HL-60 (cell line): ENCODE measurements around the gene RB1.

Experiments
- DNase-seq, 2 experiments: peaks; one replicate each; pipeline ENCODE4 v3.0.0-alpha.2; 2010 to 2020; ENCODE audit warnings: low read depth in 1 of 2, low spot score in 1 of 2
- H3K27ac ChIP-seq: fragments of 250-450 bp; sonication (Bioruptor Pico); replicated peaks from 2 replicates; pipeline ENCODE4 v1.5.1; 2020; ENCODE audit warnings: mild to moderate bottlenecking, moderate library complexity
- H3K27me3 ChIP-seq: fragments of 250-450 bp; sonication (Bioruptor Pico); 2 replicates; pipeline ENCODE4 v1.5.1; 2021; ENCODE audit warnings: mild to moderate bottlenecking, moderate library complexity; ENCODE audit not compliant: insufficient read depth, poor library complexity, severe bottlenecking
- H3K4me3 ChIP-seq: replicated peaks from 2 replicates; pipeline ENCODE4 v1.5.1; 2011; ENCODE audit warnings: mild to moderate bottlenecking, control low read depth, low read length; ENCODE audit not compliant: insufficient read depth
- GABPA ChIP-seq: IDR thresholded peaks from 2 replicates; pipeline ENCODE4 v1.6.1; 2012; ENCODE audit warnings: low read depth
- POLR2AphosphoS5 ChIP-seq: IDR thresholded peaks from 2 replicates; pipeline ENCODE4 v1.6.1; 2012; ENCODE audit warnings: low read depth
- SPI1 ChIP-seq: IDR thresholded peaks from 2 replicates; pipeline ENCODE4 v1.6.1; 2012; ENCODE audit warnings: low read depth, mild to moderate bottlenecking, borderline replicate concordance
- TF ChIP-seq, protein P1 (sequence below): IDR thresholded peaks from one replicate; pipeline ENCODE4 v1.5.1; 2011; ENCODE audit warnings: low read length, control low read depth, inconsistent platforms; ENCODE audit not compliant: insufficient read depth
- TF ChIP-seq, protein P2 (sequence below): IDR thresholded peaks from 2 replicates; pipeline ENCODE4 v1.6.1; 2012; ENCODE audit warnings: low read depth; ENCODE audit not compliant: insufficient replicate concordance

RB1 gene

DNA sequence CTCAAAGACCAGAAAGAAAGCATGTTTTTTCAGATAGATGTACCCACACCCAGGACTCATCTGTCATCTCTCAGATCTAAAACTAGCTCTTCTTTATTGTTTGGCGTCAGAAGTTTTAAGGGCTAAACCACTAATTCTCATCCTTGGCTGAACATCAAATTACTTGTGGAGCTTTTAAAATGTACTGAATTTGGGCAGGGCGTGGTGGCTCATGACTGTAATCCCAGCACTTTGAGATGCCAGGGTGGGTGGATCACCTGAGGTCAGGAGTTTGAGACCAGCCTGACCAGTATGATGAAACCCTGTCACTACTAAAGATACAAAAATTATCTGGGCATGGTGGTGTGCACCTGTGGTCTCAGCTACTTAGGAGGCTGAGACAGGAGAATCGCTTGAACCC, 181.9 kb downstream of the RB1 start:
- no peak overlapping the region for H3K27ac ChIP-seq
- TF ChIP-seq SPI1 (no peak), GABPA (no peak), POLR2AphosphoS5 (no peak)
- TF ChIP-seq, protein P1, sequence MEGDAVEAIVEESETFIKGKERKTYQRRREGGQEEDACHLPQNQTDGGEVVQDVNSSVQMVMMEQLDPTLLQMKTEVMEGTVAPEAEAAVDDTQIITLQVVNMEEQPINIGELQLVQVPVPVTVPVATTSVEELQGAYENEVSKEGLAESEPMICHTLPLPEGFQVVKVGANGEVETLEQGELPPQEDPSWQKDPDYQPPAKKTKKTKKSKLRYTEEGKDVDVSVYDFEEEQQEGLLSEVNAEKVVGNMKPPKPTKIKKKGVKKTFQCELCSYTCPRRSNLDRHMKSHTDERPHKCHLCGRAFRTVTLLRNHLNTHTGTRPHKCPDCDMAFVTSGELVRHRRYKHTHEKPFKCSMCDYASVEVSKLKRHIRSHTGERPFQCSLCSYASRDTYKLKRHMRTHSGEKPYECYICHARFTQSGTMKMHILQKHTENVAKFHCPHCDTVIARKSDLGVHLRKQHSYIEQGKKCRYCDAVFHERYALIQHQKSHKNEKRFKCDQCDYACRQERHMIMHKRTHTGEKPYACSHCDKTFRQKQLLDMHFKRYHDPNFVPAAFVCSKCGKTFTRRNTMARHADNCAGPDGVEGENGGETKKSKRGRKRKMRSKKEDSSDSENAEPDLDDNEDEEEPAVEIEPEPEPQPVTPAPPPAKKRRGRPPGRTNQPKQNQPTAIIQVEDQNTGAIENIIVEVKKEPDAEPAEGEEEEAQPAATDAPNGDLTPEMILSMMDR, result no peak
- TF ChIP-seq, protein P2, sequence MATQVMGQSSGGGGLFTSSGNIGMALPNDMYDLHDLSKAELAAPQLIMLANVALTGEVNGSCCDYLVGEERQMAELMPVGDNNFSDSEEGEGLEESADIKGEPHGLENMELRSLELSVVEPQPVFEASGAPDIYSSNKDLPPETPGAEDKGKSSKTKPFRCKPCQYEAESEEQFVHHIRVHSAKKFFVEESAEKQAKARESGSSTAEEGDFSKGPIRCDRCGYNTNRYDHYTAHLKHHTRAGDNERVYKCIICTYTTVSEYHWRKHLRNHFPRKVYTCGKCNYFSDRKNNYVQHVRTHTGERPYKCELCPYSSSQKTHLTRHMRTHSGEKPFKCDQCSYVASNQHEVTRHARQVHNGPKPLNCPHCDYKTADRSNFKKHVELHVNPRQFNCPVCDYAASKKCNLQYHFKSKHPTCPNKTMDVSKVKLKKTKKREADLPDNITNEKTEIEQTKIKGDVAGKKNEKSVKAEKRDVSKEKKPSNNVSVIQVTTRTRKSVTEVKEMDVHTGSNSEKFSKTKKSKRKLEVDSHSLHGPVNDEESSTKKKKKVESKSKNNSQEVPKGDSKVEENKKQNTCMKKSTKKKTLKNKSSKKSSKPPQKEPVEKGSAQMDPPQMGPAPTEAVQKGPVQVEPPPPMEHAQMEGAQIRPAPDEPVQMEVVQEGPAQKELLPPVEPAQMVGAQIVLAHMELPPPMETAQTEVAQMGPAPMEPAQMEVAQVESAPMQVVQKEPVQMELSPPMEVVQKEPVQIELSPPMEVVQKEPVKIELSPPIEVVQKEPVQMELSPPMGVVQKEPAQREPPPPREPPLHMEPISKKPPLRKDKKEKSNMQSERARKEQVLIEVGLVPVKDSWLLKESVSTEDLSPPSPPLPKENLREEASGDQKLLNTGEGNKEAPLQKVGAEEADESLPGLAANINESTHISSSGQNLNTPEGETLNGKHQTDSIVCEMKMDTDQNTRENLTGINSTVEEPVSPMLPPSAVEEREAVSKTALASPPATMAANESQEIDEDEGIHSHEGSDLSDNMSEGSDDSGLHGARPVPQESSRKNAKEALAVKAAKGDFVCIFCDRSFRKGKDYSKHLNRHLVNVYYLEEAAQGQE, result no peak
- H3K27me3 ChIP-seq, result no peaks in the 10 kb centered on the region
- DNase-seq, result no peak
- H3K4me3 ChIP-seq, result no peak overlapping the region

DNA sequence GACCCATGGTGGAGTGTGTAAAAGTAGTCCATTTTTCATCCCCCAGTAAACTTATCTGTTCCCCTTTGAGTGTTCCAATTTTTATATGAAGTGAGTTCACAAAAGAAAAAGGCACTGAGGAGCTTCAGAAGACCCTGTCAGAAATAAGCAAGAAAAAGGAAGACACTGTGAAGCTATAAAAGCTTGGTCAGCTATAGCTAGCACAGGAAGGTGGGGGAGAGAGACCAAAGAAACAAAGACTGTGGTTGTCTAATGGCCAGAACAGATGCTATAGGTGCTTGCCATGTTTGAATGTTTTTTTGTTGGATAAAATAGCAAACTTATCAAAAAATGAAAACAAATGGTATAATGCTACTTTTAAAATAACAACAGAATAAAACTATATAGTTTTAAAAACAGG, 182.8 kb downstream of the RB1 start:
- no peaks in the 10 kb centered on the region for H3K27me3 ChIP-seq
- DNase-seq, result no peak
- no peak overlapping the region for H3K4me3 ChIP-seq
- no peak overlapping the region for H3K27ac ChIP-seq
- TF ChIP-seq GABPA, result no peak
- no peak for TF ChIP-seq SPI1
- TF ChIP-seq POLR2AphosphoS5, result no peak
- TF ChIP-seq, protein P1, result no peak
- TF ChIP-seq, protein P2, result no peak

DNA sequence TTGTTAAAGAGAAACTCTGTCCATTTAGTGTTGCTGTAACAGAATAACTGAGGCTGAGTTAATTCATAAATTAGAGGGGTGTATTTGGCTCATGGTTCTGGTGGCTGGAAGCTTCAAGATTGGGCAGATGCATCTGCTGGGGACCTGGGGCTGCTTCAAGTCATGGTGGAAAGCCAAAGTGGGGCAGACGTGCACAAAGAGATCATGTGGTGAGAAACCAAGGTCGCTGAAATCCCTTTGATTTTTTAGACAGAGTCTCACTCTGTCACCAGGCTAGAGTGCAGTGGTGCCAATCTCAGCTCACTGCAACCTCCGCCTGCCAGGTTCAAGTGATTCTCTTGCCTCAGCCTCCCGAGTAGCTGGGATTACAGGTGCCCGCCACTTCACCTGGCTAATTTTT, 183.3 kb downstream of the RB1 start:
- TF ChIP-seq POLR2AphosphoS5 (no peak), SPI1 (no peak), GABPA (no peak)
- TF ChIP-seq, protein P1, result no peak
- TF ChIP-seq, protein P2, result no peak
- DNase-seq, result no peak
- no peaks in the 10 kb centered on the region for H3K27me3 ChIP-seq
- H3K27ac ChIP-seq, result no peak overlapping the region
- no peak overlapping the region for H3K4me3 ChIP-seq
